Measurements from ENCODE around the gene PANK2. TPM values are rescaled to one million over a fixed set of nuclear protein-coding genes. Genes with fewer than 3 reads are reported as not detected.

Gene PANK2
- total RNA-seq, 2 donors from 2014 or later = 60.6 to 67.4 TPM

- peaks cover 5% of the 10 kb centered on the region for H3K4me1 Mint-ChIP-seq (ENCODE audit: low read depth)
Measured at GRCh38 chr20:3861191-3861590, 28.0 kb upstream of the PANK2 start.

GRCh38 chr20:3862333-3862732 is 26.9 kb upstream of the PANK2 start:
- no peaks in the 10 kb centered on the region for H3K9me3 Mint-ChIP-seq
- no peaks in the 10 kb centered on the region for H3K27me3 Mint-ChIP-seq (ENCODE audit: low read depth)
- ATAC-seq (replicated peaks in 1 of 2) = no peak
- no peak overlapping the region for H3K4me3 Mint-ChIP-seq
- DNase-seq = no peak
- no peaks in the 10 kb centered on the region for H3K4me1 Mint-ChIP-seq (ENCODE audit: low read depth)
- H3K36me3 Mint-ChIP-seq (ENCODE audit: insufficient read depth in 2 of 2) = peaks cover 10 to 30% of the 10 kb centered on the region in 2 donors
- no peak overlapping the region for H3K27ac Mint-ChIP-seq

More at GRCh38 chr20:3861191-3861590, 28.0 kb upstream of the PANK2 start:
- Mint-ChIP-seq H3K27me3 (ENCODE audit: low read depth) (no peaks in the 10 kb centered on the region), H3K9me3 (no peaks in the 10 kb centered on the region), H3K27ac (no peak overlapping the region), H3K4me3 (no peak overlapping the region), H3K36me3 (ENCODE audit: insufficient read depth in 2 of 2) (peaks cover 10 to 33% of the 10 kb centered on the region in 2 donors)
- no peak for DNase-seq
- ATAC-seq (replicated peaks in 1 of 2) = no peak

DNA sequence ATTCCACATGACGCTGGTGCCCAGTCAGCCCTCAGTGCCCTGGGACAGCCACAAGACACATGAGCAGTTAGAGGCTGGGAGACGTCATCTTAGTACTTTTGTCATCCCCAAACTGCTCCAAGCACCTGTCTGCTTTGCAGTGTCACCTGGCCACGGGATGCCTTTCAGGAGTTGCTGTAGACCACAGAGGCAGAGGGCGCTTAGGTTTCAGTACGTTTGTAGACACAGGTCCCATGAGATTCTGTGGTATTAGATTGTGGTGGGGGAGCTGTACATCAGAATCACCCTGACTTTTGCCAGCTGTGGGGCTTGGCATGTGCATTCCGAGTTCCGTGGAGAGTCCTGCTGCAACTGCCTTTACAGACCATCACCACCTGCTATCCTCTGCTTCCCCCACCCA is 25.9 kb upstream of the PANK2 start:
- no peaks in the 10 kb centered on the region for H3K9me3 Mint-ChIP-seq
- H3K36me3 Mint-ChIP-seq (ENCODE audit: insufficient read depth in 2 of 2) = peaks cover 8 to 24% of the 10 kb centered on the region in 2 donors
- no peaks in the 10 kb centered on the region for H3K27me3 Mint-ChIP-seq (ENCODE audit: low read depth)

GRCh38 chr20:3864518-3864917 is 24.7 kb upstream of the PANK2 start:
- Mint-ChIP-seq H3K27ac (no peak overlapping the region), H3K4me1 (ENCODE audit: low read depth) (no peaks in the 10 kb centered on the region), H3K9me3 (no peaks in the 10 kb centered on the region), H3K36me3 (ENCODE audit: insufficient read depth in 2 of 2) (peaks cover 8 to 22% of the 10 kb centered on the region in 2 donors), H3K27me3 (ENCODE audit: low read depth) (no peaks in the 10 kb centered on the region), H3K4me3 (no peak overlapping the region)
- DNase-seq = no peak
- ATAC-seq (replicated peaks in 1 of 2) = no peak

More for the DNA sequence above, 25.9 kb upstream of the PANK2 start:
- H3K4me3 Mint-ChIP-seq = no peak overlapping the region
- H3K27ac Mint-ChIP-seq = no peak overlapping the region
- DNase-seq (no peak), ATAC-seq (replicated peaks in 1 of 2) (no peak)
- H3K4me1 Mint-ChIP-seq (ENCODE audit: low read depth) = no peaks in the 10 kb centered on the region

DNA sequence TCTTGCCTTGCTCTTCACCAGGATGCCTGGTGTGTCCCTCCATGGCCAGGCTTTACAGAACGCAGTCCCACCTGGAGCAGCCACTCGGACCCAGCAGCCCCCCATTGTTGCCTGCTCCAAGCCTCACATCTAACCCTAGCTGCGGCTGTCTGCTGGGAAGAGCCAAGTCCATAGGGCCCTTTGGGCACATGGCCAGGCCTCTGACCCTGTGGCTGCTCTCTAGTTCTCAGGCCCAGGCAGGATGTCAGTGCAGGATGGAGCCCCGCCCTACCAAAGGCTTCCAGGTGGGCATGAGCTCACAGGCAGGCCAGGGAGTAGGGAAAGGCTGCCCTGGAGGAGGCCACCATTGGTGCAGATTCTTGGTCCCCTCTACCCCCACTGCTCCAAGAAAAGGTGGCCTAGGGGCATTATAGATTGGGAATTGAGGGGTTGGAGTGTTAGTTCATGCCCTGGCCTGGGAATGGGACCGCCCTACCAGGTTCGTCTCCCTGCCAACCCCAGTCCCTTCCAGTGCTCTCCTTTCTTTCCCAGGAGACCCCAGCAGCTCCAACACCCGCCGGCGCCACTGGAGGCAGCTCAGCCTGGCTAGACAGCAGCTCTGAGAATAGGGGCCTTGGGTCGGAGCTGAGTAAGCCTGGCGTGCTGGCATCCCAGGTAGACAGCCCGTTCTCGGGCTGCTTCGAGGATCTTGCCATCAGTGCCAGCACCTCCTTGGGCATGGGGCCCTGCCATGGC is 23.9 kb upstream of the PANK2 start:
- ATAC-seq (replicated peaks in 1 of 2) (no peak), DNase-seq (no peak)
- H3K9me3 Mint-ChIP-seq = no peaks in the 10 kb centered on the region
- H3K4me3 Mint-ChIP-seq = no peak overlapping the region
- no peak overlapping the region for H3K27ac Mint-ChIP-seq
- no peaks in the 10 kb centered on the region for H3K4me1 Mint-ChIP-seq (ENCODE audit: low read depth)
- H3K27me3 Mint-ChIP-seq (ENCODE audit: low read depth) = no peaks in the 10 kb centered on the region
- H3K36me3 Mint-ChIP-seq (ENCODE audit: insufficient read depth in 2 of 2) = peaks cover 8 to 21% of the 10 kb centered on the region in 2 donors

DNA sequence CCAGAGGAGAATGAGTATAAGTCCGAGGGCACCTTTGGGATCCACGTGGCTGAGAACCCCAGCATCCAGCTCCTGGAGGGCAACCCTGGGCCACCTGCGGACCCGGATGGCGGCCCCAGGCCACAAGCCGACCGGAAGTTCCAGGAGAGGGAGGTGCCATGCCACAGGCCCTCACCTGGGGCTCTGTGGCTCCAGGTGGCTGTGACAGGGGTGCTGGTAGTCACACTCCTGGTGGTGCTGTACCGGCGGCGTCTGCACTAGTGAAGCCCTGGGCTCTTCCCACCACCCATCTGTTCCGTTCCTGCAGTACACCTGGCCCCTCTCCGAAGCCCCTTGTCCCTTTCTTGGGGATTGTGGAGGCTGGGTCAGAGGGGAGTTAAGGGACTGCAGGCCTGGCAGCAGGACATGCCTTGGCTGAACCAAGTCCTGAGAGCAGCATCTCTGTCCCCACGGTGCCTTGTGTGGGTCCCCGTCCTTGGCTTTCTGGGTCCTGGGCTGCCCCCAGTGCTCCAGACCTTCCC is 23.2 kb upstream of the PANK2 start:
- Mint-ChIP-seq H3K36me3 (ENCODE audit: insufficient read depth in 2 of 2) (peaks cover 8 to 22% of the 10 kb centered on the region in 2 donors), H3K27ac (no peak overlapping the region), H3K4me3 (no peak overlapping the region), H3K9me3 (no peaks in the 10 kb centered on the region), H3K27me3 (ENCODE audit: low read depth) (no peaks in the 10 kb centered on the region), H3K4me1 (ENCODE audit: low read depth) (no peaks in the 10 kb centered on the region)
- ATAC-seq (replicated peaks in 1 of 2) = no peak
- DNase-seq = no peak

DNA sequence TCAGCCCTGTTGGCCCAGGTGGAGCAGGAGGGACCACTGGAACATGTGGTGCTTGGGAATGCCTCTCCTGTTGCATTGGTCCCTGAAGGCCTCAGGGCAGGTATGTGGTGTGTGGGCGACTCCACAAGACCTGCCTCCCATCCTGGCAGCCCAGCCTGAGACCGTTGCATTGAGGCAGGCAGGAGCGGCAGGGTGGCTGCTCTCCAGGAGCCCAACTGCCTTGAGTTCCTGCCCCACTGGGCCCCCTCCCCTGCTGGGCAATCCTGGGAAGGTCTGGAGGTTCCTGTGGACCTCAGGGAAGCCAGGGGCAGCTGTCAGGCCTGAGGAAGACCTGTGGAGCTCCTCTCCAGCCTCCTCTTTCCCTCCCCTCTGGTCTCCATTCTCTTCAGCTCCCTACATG is 22.7 kb upstream of the PANK2 start:
- no peaks in the 10 kb centered on the region for H3K9me3 Mint-ChIP-seq
- H3K4me1 Mint-ChIP-seq (ENCODE audit: low read depth) = no peaks in the 10 kb centered on the region
- no peak overlapping the region for H3K27ac Mint-ChIP-seq
- no peak for ATAC-seq (replicated peaks in 1 of 2)
- peaks cover 8 to 17% of the 10 kb centered on the region in 2 donors for H3K36me3 Mint-ChIP-seq (ENCODE audit: insufficient read depth in 2 of 2)
- H3K4me3 Mint-ChIP-seq = no peak overlapping the region
- no peak for DNase-seq
- no peaks in the 10 kb centered on the region for H3K27me3 Mint-ChIP-seq (ENCODE audit: low read depth)

DNA sequence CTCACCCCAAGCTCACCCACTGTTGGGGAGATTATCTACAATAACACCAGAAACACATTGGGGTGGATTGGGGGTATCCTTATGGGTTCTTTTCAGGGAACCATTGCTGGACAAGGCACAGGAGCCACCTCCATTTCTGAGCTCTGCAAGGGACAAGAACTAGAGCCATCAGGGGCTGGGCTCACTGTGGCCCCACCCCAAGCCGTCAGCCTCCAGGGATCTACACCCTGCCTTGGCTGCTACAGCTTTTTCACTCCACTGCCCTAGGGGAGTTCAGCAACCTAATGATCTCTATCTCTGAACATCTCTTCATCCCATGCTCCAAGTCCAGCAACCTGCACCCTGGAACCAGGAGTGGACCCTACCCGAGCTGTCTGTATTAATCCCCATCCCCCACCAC is 21.4 kb upstream of the PANK2 start:
- Mint-ChIP-seq H3K36me3 (ENCODE audit: insufficient read depth in 2 of 2) (peaks cover 5 to 7% of the 10 kb centered on the region in 2 donors), H3K9me3 (no peaks in the 10 kb centered on the region)
- no peak for DNase-seq

DNA sequence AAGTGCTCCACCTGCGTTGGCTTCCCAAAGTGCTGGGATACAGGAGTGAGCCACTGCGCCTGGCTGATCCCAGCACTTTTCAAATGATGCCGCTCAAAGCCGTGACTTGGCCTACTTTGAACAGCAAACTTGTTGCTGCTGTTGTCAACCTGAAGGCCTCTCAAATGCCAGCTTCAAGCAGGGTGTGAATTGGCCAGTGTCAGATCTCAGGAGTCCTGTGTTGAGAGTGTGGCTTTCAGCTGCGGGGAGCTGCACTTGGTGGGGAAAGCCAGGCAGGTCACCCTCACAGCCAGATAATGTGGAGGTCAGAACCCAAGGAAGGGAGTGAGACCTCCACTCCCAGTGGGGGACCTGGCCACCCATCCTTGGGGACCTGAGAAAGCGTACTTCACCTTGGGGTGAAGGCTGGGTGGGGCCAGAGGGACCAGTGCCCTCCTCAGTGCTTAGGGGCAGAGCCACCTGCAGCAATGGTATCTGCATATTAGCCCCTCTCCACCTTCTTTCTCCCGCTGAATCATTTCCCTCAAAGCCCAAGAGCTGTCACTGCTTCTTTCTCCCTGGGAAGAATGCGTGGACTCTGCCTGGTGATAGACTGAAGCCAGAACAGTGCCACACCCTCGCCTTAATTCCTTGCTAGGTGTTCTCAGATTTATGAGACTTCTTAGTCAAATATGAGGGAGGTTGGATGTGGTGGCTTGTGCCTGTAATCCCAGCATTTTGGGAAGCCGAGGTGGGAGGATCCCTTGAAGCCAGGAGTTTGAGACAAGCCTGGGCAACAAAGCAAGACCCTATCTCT is 19.1 kb upstream of the PANK2 start:
- H3K9me3 Mint-ChIP-seq = no peaks in the 10 kb centered on the region
- H3K4me1 Mint-ChIP-seq (ENCODE audit: low read depth) = no peaks in the 10 kb centered on the region
- H3K4me3 Mint-ChIP-seq = no peak overlapping the region
- H3K27me3 Mint-ChIP-seq (ENCODE audit: low read depth) = no peaks in the 10 kb centered on the region
- no peak for DNase-seq
- no peak for ATAC-seq (replicated peaks in 1 of 2)
- peaks cover 1 to 13% of the 10 kb centered on the region in 2 donors for H3K36me3 Mint-ChIP-seq (ENCODE audit: insufficient read depth in 2 of 2)
- H3K27ac Mint-ChIP-seq = no peak overlapping the region

More for the DNA sequence above, 21.4 kb upstream of the PANK2 start:
- no peaks in the 10 kb centered on the region for H3K4me1 Mint-ChIP-seq (ENCODE audit: low read depth)
- H3K4me3 Mint-ChIP-seq = no peak overlapping the region
- ATAC-seq (replicated peaks in 1 of 2) = no peak
- H3K27ac Mint-ChIP-seq = no peak overlapping the region
- no peaks in the 10 kb centered on the region for H3K27me3 Mint-ChIP-seq (ENCODE audit: low read depth)

GRCh38 chr20:3871550-3872265 is 17.5 kb upstream of the PANK2 start:
- Mint-ChIP-seq H3K27ac (no peak overlapping the region), H3K4me1 (ENCODE audit: low read depth) (no peaks in the 10 kb centered on the region), H3K9me3 (no peaks in the 10 kb centered on the region), H3K36me3 (ENCODE audit: insufficient read depth in 2 of 2) (peaks cover 1 to 15% of the 10 kb centered on the region in 2 donors), H3K4me3 (no peak overlapping the region), H3K27me3 (ENCODE audit: low read depth) (no peaks in the 10 kb centered on the region)
- no peak for DNase-seq
- no peak for ATAC-seq (replicated peaks in 1 of 2)

DNA sequence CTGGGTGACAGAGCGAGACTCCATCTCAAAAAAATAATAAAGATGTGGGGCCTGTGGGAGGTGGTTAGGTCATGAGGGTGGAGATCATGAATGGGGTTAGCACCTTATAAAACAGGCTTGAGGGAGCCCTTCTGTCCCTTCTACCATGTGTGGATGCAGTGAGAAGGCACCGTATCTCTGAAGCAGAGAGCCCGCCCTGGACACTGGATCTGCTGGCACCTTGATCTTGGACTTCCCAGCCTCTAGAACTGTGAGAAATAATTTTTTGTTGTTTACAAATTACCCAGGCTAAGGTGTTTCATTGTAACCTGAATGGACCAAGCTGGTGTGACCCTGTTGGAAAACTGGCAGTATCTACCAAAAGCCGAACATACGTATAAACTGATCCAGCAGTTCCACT is 15.7 kb upstream of the PANK2 start:
- no peak overlapping the region for H3K4me3 Mint-ChIP-seq
- ATAC-seq (replicated peaks in 1 of 2) = no peak
- H3K27me3 Mint-ChIP-seq (ENCODE audit: low read depth) = no peaks in the 10 kb centered on the region
- peaks cover 1 to 15% of the 10 kb centered on the region in 2 donors for H3K36me3 Mint-ChIP-seq (ENCODE audit: insufficient read depth in 2 of 2)
- H3K4me1 Mint-ChIP-seq (ENCODE audit: low read depth) = no peaks in the 10 kb centered on the region
- no peaks in the 10 kb centered on the region for H3K9me3 Mint-ChIP-seq
- no peak for DNase-seq
- H3K27ac Mint-ChIP-seq = no peak overlapping the region

DNA sequence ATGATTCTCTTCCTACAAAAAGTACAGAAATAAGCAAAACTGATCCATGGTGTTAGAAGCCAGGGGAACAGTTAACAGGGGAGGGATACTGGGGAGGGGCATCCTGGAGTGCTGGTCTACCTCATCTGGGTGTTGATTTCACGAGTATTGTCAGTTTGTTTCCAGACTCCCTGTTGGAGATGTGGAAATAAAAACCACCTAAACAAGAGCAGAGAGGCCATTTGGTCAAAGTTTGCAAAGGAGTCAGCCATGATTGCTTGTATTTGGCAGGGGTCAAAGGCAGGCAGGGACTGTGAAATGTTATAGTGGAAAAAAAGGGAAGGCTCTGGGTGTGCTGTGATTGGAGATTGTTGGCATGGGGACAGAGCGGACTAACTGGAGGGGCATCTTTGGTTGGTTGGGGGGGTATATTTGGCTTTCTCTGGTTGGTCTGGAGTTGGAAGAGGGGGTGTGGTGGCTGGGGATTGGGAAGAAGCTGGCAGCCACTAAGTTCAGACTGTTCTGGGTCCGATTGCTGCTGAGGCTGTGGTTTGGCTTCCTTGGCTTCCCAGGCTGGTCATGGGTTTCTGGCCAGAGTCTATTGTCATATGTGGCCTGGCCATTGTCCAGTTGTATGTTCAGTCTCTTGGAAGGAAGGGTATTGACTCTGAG is 14.9 kb upstream of the PANK2 start:
- H3K27ac Mint-ChIP-seq = no peak overlapping the region
- H3K27me3 Mint-ChIP-seq (ENCODE audit: low read depth) = no peaks in the 10 kb centered on the region
- ATAC-seq (replicated peaks in 1 of 2) (no peak), DNase-seq (no peak)
- H3K4me1 Mint-ChIP-seq (ENCODE audit: low read depth) = no peaks in the 10 kb centered on the region
- H3K9me3 Mint-ChIP-seq = no peaks in the 10 kb centered on the region
- H3K4me3 Mint-ChIP-seq = no peak overlapping the region
- peaks cover 1 to 17% of the 10 kb centered on the region in 2 donors for H3K36me3 Mint-ChIP-seq (ENCODE audit: insufficient read depth in 2 of 2)

Data from activated T-cell treated with anti-CD3 and anti-CD28 coated beads, Interleukin-2, amount 50 U/mL, for 72 hours (primary cell).